Measurements from ENCODE around the gene TRAIP.
A peak's percentile ranks its signal among the peaks of the same experiment; 100 is the strongest.
"Not testable (repeated sequence)": the region's sequence is repeated elsewhere in the genome, so short reads cannot be mapped to it uniquely, and the experiment has no call there.

The TRAIP gene

GRCh38 chr3:49790626-49791411, 65.5 kb downstream of the TRAIP start:
- DNase-seq = no peak

DNA sequence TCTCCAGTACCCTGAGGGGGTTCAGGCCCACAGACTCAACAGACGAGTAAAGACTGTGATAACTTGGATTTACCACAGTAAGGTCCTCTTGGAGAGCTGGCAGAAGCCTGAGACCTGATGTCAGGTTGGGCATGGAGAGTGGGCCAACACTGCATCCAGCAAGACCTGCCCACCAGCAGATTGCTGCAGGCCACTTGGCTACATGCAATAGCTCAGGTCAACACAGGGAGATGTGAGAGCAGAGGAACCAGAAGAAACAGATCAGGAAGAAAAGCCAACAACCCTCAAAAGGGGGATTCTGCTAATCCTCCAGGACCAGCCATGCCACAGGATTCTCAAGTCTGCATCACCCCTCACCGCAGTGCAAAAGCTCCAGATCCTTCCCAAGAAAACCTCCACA, 68.3 kb downstream of the TRAIP start:
- DNase-seq = no peak

DNA sequence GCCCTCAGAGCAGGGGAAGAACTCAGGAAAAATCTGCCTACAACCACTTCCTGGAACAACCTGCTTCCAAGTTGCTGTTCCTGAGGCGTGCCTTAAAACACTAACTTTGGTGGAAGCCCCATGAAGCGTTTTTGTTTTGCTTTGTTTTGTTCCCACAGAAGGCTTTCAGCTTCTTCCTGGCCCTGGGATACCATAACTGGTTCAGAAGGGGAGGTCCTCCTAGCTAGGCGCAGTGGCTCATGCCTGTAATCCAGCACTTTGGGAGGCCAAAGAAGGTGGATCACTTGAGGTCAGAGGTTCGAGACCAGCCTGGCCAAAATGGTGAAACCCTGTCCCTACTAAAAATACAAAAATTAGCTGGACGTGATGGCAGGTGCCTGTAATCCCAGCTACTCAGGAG, 68.8 kb downstream of the TRAIP start:
- no peak for DNase-seq

DNA sequence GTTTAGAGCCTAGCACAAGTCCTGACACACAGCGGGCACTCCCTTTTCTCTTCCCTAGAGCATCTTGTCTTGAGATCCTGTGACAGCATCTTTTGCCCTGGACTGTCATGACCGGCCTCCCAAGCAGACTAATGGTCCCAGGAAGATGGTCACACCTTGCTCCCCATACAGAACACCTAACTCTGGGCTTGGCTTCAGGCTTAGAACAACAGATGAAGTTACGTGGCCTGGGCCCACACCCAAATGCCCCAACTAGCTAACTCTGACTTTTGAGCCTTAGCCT, 69.2 kb downstream of the TRAIP start:
- no peak for DNase-seq

DNA sequence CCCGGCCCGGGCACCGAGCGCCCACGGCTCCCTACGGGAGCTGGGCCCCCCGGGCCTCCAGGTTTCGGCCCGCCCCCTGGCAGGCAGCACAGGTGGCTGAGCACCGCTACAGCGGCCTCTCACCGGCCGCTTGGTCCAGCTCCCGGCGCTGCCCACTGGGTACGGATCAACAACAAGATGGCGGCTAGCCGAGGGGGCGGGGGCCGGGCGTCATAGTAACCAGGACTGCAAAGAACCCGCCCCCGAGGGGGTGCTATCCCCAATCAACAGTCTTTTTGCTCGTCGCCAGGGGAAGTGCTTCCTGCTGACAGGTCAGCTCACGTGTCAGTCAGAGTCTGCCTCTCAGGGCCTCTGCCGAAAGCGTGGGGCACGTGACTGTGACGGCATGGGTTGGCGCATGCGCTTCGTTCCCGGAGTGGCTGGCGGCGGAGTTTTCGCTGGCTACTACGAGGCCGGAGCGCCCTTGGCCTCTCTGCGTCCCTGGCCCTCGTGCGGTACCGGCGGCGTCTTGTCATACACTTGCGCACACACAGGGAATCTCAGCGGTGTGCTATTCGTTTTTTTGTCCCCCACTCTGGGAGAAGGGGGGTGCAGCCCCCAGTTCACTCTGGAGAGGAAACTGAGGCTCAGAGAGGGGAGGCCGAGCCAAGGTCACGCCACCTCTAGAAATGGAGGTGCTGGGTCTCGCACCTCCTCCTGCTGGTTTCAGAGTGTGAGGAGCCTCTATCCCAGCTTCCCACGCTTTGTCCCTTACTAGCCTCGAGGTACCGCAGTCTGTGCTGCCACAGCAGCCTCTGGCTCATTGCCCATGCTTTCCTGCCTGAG, 69.8 kb downstream of the TRAIP start, which contains the start of gene IP6K1:
Gene IP6K1 (minus strand): TSS at position 186 of the 825 bp plus-strand sequence. CDS start 38,502 bp downstream, outside the sequence.
- DNase-seq = peak; percentile 100

- DNase-seq = peak in 1 of 2 donors; percentile 31
Measured at GRCh38 chr3:49785565-49786356, 70.6 kb downstream of the TRAIP start.

GRCh38 chr3:49782277-49782676, 74.1 kb downstream of the TRAIP start:
- not testable (repeated sequence) for DNase-seq

GRCh38 chr3:49781415-49782199, 74.8 kb downstream of the TRAIP start:
- no peak for DNase-seq

- DNase-seq = not testable (repeated sequence)
Measured at GRCh38 chr3:49780975-49781365, 75.4 kb downstream of the TRAIP start.

DNA sequence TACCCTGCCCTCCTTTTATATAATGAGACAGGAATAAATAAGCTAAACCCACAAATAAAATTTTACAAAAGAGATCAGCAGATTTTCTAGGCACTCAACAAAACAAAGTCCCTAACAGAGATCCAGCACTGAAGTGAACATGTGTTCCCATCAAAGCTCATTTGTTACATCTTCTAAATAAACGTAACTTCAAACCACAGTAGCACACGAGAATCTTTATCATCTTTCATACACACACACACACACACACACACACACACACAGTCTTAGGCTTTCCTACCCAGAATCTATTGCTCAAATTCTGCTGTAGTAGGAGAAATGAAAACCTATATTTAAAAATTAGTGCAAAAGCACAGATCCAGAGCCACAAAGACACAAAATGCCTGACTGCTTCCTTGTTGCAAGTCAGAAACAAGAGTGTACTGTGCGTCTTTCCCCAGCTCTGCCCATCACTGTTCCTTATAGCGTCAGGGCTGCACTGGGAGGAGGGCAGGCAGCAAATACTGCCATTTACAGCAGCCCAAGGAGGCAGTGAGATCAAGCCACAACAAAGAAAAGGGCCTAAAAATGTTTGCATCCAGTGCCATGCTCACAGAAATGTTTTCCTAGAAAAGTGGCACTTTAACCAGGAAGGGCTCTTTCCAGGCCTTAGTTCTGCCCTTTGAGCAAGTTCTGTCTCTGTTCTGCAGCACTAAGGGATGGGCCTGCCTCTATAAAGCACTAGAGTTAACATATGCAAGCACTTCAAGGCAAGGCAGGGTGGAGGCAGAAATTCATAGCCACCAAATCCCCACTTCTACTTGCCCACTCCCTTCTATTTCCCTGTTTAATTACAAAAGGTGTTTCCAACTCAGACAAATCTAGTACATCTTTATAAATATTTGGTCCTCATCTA, 76.0 kb downstream of the TRAIP start:
- no peak for DNase-seq

DNA sequence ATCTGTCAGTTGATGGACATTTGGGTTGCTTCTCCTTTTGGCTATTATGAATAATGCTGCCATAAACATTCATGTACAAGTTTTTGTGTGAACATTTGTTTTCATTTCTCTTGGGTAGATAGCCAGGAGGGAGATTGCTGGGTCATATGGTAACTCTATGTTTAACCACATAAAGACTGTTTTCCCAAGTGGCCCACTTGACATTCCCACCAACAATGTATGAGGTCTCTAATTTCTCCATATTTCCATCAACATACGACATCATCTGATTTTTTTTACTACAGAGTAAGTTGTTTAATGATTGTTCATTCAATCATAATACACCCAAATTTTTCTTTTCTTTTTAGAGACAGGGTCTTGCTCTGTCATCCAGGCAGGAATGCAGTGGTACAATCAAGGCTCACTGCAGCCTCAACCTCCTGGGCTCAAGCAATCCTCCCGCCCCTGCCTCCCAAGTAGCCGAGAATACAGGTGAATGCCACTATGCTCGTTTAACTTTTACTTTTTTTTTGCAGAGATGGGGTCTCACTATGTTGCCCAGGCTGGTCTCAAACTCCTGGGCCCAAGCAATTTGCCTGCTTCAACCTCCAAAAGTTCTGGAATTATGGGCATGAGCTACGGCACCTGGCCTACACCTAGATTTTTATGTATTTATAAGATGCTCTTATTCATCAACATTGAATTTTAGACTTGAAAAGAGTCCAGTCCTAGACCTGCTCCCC, 76.8 kb downstream of the TRAIP start:
- DNase-seq = no peak

Measured in CD4-positive, alpha-beta T cell treated with Interleukin-4 for 1 hour (primary cell).